K562 (cell line): ENCODE measurements around the gene HHATL. TPM values are rescaled to one million over a fixed set of nuclear protein-coding genes. Genes with fewer than 3 reads are reported as not detected.
A peak's percentile ranks its signal among the peaks of the same experiment; 100 is the strongest.

Experiments used
- ATAC-seq: fragments of 200-7000 bp; cut with Tn5 transposase; 3 replicates; pipeline ENCODE4 v1.9.1; 2020; ENCODE audit warnings: moderate library complexity
- BruUV-seq: library from RNA; stranded (reverse); fragments of 400-500 nt; replicated peaks from 2 replicates; lab custom pipeline; 2021; lab: Mats Ljungman, UMichigan
- CTCF ChIA-PET: fragments of 300-600 bp; formaldehyde crosslinking; extraction: SDS; loops from one replicate; lab custom pipeline; 2021; ENCODE audit warnings: low intra/inter-chr PET ratio; lab: Yijun Ruan, JAX
- POLR2A ChIA-PET: fragments of 300-600, 350-650 bp; sonication (Branson Sonifier 250); formaldehyde crosslinking; extraction: SDS; loops from one replicate; lab custom pipeline; 2021; ENCODE audit warnings: antibody characterized with exemption, inconsistent platforms; lab: Yijun Ruan, JAX
- DNase-seq, 4 experiments: peaks; one replicate each; pipeline versions ENCODE4 v3.0.0 to v3.0.0-alpha.2; 2011 to 2018; ENCODE audit warnings: low spot score in 3 of 4, mixed read lengths in 3 of 4; ENCODE audit errors: extremely low read depth in 1 of 4
- FAIRE-seq: peaks from 2 replicates; lab custom pipeline; 2011; peaks lifted over from hg19 to GRCh38; lab: Jason Lieb, UNC
- H2AFZ ChIP-seq: 2 replicates; pipeline ENCODE4 v1.6.0; 2011; ENCODE audit warnings: low read depth, low read length, control low read depth, inconsistent platforms
- H3K27ac ChIP-seq: fragments of 200-600 bp; 3 replicates; pipeline ENCODE4 v1.8.0; 2011; ENCODE audit warnings: low read depth, mild to moderate bottlenecking, control low read depth, inconsistent platforms, low read length, moderate library complexity, mixed read lengths; ENCODE audit errors: extremely low read depth
- H3K27me3 ChIP-seq, 2 experiments: fragments of 300-600 bp in 1 of 2; 2 replicates in 1 of 2; 3 replicates in 1 of 2; pipeline versions ENCODE4 v1.6.0 to v1.8.0; 2011; ENCODE audit warnings: inconsistent platforms in 2 of 2, low read length in 2 of 2, mild to moderate bottlenecking in 1 of 2, mixed read lengths in 1 of 2, moderate library complexity in 1 of 2; ENCODE audit not compliant: control insufficient read depth in 2 of 2, insufficient read depth in 2 of 2
- H3K36me3 ChIP-seq: fragments of 300-600 bp; 3 replicates; pipeline ENCODE4 v1.8.0; 2011; ENCODE audit warnings: mild to moderate bottlenecking, low read length, inconsistent platforms; ENCODE audit not compliant: control insufficient read depth, insufficient read depth
- H3K4me1 ChIP-seq, 2 experiments: fragments of 200-600 bp in 1 of 2; replicated peaks in 1 of 2; 2 replicates in 1 of 2; 3 replicates in 1 of 2; pipeline versions ENCODE4 v1.5.1 to v1.8.0; 2011; ENCODE audit warnings: inconsistent platforms in 2 of 2, low read length in 2 of 2, mild to moderate bottlenecking in 1 of 2, mixed read lengths in 1 of 2, moderate library complexity in 1 of 2; ENCODE audit not compliant: control insufficient read depth in 2 of 2, insufficient read depth in 2 of 2
- H3K4me2 ChIP-seq: 2 replicates; pipeline ENCODE4 v1.6.1; 2011; ENCODE audit warnings: low read length, control low read depth, inconsistent platforms, mixed read lengths; ENCODE audit not compliant: insufficient read depth
- H3K4me3 ChIP-seq: fragments of 200-600 bp; sonication (generic), shearing (Covaris generic); 2 replicates; pipeline ENCODE4 v1.5.1; 2016; ENCODE audit warnings: control low read depth, inconsistent platforms
- H3K79me2 ChIP-seq: fragments of 200-600 bp; 3 replicates; pipeline ENCODE4 v1.8.0; 2011; ENCODE audit warnings: low read length, inconsistent platforms; ENCODE audit not compliant: control insufficient read depth, insufficient read depth
- H3K9ac ChIP-seq, 2 experiments: 2 replicates each; pipeline versions ENCODE4 v1.6.0 to v1.6.1; 2011; ENCODE audit warnings: low read depth in 2 of 2, low read length in 2 of 2, control low read depth in 1 of 2, inconsistent platforms in 1 of 2, mild to moderate bottlenecking in 1 of 2, mixed read lengths in 1 of 2; ENCODE audit not compliant: insufficient read depth in 1 of 2
- H3K9me1 ChIP-seq: one replicate; pipeline ENCODE4 v1.6.0; 2011; ENCODE audit warnings: inconsistent platforms, mild to moderate bottlenecking, low read length, moderate library complexity; ENCODE audit not compliant: control insufficient read depth, insufficient read depth
- H3K9me3 ChIP-seq: replicated peaks from 2 replicates; pipeline ENCODE4 v1.5.1; 2011; ENCODE audit warnings: low read depth, low read length, inconsistent platforms; ENCODE audit not compliant: control insufficient read depth, insufficient read depth
- H4K20me1 ChIP-seq: replicated peaks from 2 replicates; pipeline ENCODE4 v1.6.1; 2011; ENCODE audit warnings: low read length, inconsistent platforms, mixed read lengths; ENCODE audit not compliant: control insufficient read depth, insufficient read depth
- ATF1 ChIP-seq, 2 experiments: fragments of 450-650 bp in 1 of 2; IDR thresholded peaks; 2 replicates each; pipeline ENCODE4 v1.6.1; 2016; ENCODE audit warnings: missing compliant biosample characterization in 1 of 2, missing genetic modification characterization in 1 of 2
- ATF4 ChIP-seq: fragments of 450-650 bp; formaldehyde crosslinking; IDR thresholded peaks from 2 replicates; pipeline ENCODE4 v1.4.0; 2022; ENCODE audit warnings: mild to moderate bottlenecking, moderate library complexity
- RAD21 ChIP-seq, 2 experiments: fragments of 250-450 bp in 1 of 2; fragments of 450-650 bp in 1 of 2; sonication (Bioruptor Pico) in 1 of 2; formaldehyde crosslinking in 1 of 2; IDR thresholded peaks in 1 of 2; conservative IDR thresholded peaks in 1 of 2; 2 replicates each; pipeline versions ENCODE4 v1.4.0 to v1.8.0; 2020 to 2022; ENCODE audit warnings: mild to moderate bottlenecking in 2 of 2, moderate library complexity in 1 of 2
- RBM17 ChIP-seq: fragments of 200-400 bp; formaldehyde crosslinking; IDR thresholded peaks from 2 replicates; pipeline ENCODE4 v1.6.1; 2017; ENCODE audit warnings: low read depth, mild to moderate bottlenecking, low read length, borderline replicate concordance
- TEAD1 ChIP-seq, 2 experiments: fragments of 450-650 bp in 1 of 2; sonication (generic) in 1 of 2; formaldehyde crosslinking; IDR thresholded peaks; 2 replicates each; pipeline versions ENCODE4 v1.4.0 to v1.8.0; 2020 to 2022; ENCODE audit warnings: mild to moderate bottlenecking in 2 of 2, missing genetic modification reagents in 1 of 2
- ZNF133 ChIP-seq: fragments of 250-450 bp; sonication (Bioruptor Pico); IDR thresholded peaks from 2 replicates; pipeline ENCODE4 v1.4.0; 2020; ENCODE audit warnings: mild to moderate bottlenecking
- ZNF507 ChIP-seq: conservative IDR thresholded peaks from 2 replicates; pipeline ENCODE4 v1.6.1; 2017; ENCODE audit warnings: missing genetic modification characterization, missing compliant biosample characterization
- WGBS: fragments of 100-300 bp; shearing (Covaris generic); methylation state at CpG from one replicate; pipeline ENCODE4 v1.1.6; 2016; ENCODE audit warnings: low coverage, mixed read lengths; ENCODE audit not compliant: insufficient coverage; ENCODE audit errors: missing lambda C conversion rate; 5-methylcytosine and 5-hydroxymethylcytosine counted together
- in situ Hi-C: fragments of 300-500 bp; cut with MboI; formaldehyde crosslinking; loops from 4 replicates; pipeline ENCODE4 v1.15.0; 2018; ENCODE audit warnings: inconsistent platforms, mixed read lengths
- intact Hi-C: fragments of 100-400 bp; cut with micrococcal nuclease; formaldehyde crosslinking; loops from 2 replicates; pipeline ENCODE4 v1.14.2; 2022
- polyA plus RNA-seq, 8 experiments: library from polyadenylated mRNA; depleted of rRNA in 4 of 8; stranded (reverse) in 5 of 8; unstranded in 3 of 8; fragments of >200 nt; fragmentation: Nextera tagmentation in 2 of 8; fragmentation: Illumina TruSeq in 1 of 8; extraction: Ambion mirVana in 2 of 8; extraction: Trizol in 1 of 8; gene quantifications; 2 replicates each; pipeline versions ENCODE4 v1.2.1 to v1.2.3, GENCODE V29; 2011 to 2014; ENCODE audit warnings: inconsistent platforms in 1 of 8, missing spikeins in 1 of 8
- total RNA-seq, 7 experiments: library from RNA; depleted of rRNA in 6 of 7; stranded (reverse); fragments of >200 nt in 6 of 7; fragmentation: Illumina TruSeq in 2 of 7; extraction: Trizol in 2 of 7; gene quantifications; 2 replicates each; pipeline versions ENCODE4 v1.2.1 to v1.2.3, GENCODE V29; 2011 to 2021; ENCODE audit warnings: low replicate concordance in 1 of 7

Gene HHATL
- total and polyA plus RNA-seq, 9 of the 15 experiments (the other 6 are each of a cell fraction or from before 2014, with no cell fraction given) = not detected

GRCh38 chr3:42728056-42728455 is 25.5 kb upstream of the HHATL start:
- Histone ChIP-seq H3K4me1 (no peaks in the 10 kb centered on the region), H3K9ac (no peak overlapping the region)
- BruUV-seq = no TSS peak
- TF ChIP-seq ATF1 (CRISPR knock-in tag; IDR thresholded peaks at IDR 0.05) (no peak), ATF1 (tag; IDR thresholded peaks at IDR 0.05) (no peak), RBM17 (no peak), ZNF133 (CRISPR knock-in tag) (no peak), RAD21 (CRISPR knock-in tag; conservative IDR thresholded peaks at IDR 0.05 in 1 of 2, IDR thresholded peaks at IDR 0.05 in 1 of 2) (no peak), ZNF507 (no peak), TEAD1 (CRISPR knock-in tag; IDR thresholded peaks at IDR 0.05) (no peak), ATF4 (no peak)
- TF ChIP-seq, all 486 proteins: peak for 0
- ATAC-seq (peak; percentile 40; the same call in 2 of the 3 replicates), DNase-seq (no peak), FAIRE-seq (peak; percentile 6)
- no peaks in the 10 kb centered on the region for H4K20me1 ChIP-seq
- no peaks in the 10 kb centered on the region for H3K36me3 ChIP-seq
- no peak overlapping the region for H2AFZ ChIP-seq
- H3K9me3 ChIP-seq = 0 out of 2 replicates have a peak, but pooled peaks cover 2% of the 10 kb centered on the region
- H3K79me2 ChIP-seq = no peaks in the 10 kb centered on the region
- 2% methylated on average over 3 of the region's 3 CpGs for WGBS
- in situ Hi-C loops (no loop called here), intact Hi-C loops (no loop called here)
- H3K27ac ChIP-seq = no peak overlapping the region
- POLR2A ChIA-PET = no interaction called here
- no peaks in the 10 kb centered on the region for H3K9me1 ChIP-seq
- no peak overlapping the region for H3K4me2 ChIP-seq
- no peak overlapping the region for H3K4me3 ChIP-seq
- CTCF ChIA-PET = no interaction called here
- H3K27me3 ChIP-seq = peaks cover 15 to 19% of the 10 kb centered on the region in 2 experiments; a peak in 3 of 5 replicates
